Hematopoietic multipotent progenitor cell (in vitro differentiated cells): ENCODE measurements around the gene DHTKD1. TPM values are rescaled to one million over a fixed set of nuclear protein-coding genes. Genes with fewer than 3 reads are reported as not detected.
"Not testable (repeated sequence)": the region's sequence is repeated elsewhere in the genome, so short reads cannot be mapped to it uniquely, and the experiment has no call there.

Experiments used
- DNase-seq, 3 donors: peaks; one replicate each; pipeline ENCODE4 v3.0.0-alpha.2; 2011 to 2015; ENCODE audit warnings: low read depth in 2 of 3, low spot score in 2 of 3
- total RNA-seq: library from RNA; depleted of rRNA; stranded (reverse); fragments of >200 nt; gene quantifications from one replicate; pipeline ENCODE4 v1.2.3, GENCODE V29; 2012

Gene DHTKD1
- total RNA-seq, 1 donor = 43.1 TPM

- DNase-seq = peak in 1 of 3 donors; percentile 29
These were observed 5.3 kb upstream of the DHTKD1 start for GRCh38 chr10:12063483-12063818.

- DNase-seq = no peak
These were observed 1.4 kb upstream of the DHTKD1 start for GRCh38 chr10:12067336-12067735.

GRCh38 chr10:12071441-12071840 lies 2.7 kb downstream of the DHTKD1 start:
- not testable (repeated sequence) for DNase-seq

- no peak for DNase-seq
These were observed 4.8 kb downstream of the DHTKD1 start for GRCh38 chr10:12073526-12073925.

GRCh38 chr10:12077580-12078180 lies 8.9 kb downstream of the DHTKD1 start:
- DNase-seq = peak in 1 of 3 donors; percentile 59

- no peak for DNase-seq
These were observed 12.7 kb downstream of the DHTKD1 start for GRCh38 chr10:12081470-12081869.

GRCh38 chr10:12081879-12082557 lies 13.3 kb downstream of the DHTKD1 start:
- DNase-seq = no peak

- DNase-seq = no peak
These were observed 20.2 kb downstream of the DHTKD1 start for GRCh38 chr10:12088919-12089318.

GRCh38 chr10:12091421-12091820 lies 22.7 kb downstream of the DHTKD1 start:
- no peak for DNase-seq

- DNase-seq = not testable (repeated sequence)
These were observed 28.6 kb downstream of the DHTKD1 start for GRCh38 chr10:12097361-12097760.

- DNase-seq = no peak
These were observed 29.0 kb downstream of the DHTKD1 start for GRCh38 chr10:12097791-12098190.

GRCh38 chr10:12098966-12099365 lies 30.2 kb downstream of the DHTKD1 start:
- DNase-seq = no peak

- no peak for DNase-seq
These were observed 35.0 kb downstream of the DHTKD1 start for GRCh38 chr10:12103802-12104201.

GRCh38 chr10:12107781-12108180 lies 39.0 kb downstream of the DHTKD1 start:
- DNase-seq = no peak

GRCh38 chr10:12109286-12109685 lies 40.5 kb downstream of the DHTKD1 start:
- DNase-seq = no peak

- no peak for DNase-seq
These were observed 42.8 kb downstream of the DHTKD1 start for GRCh38 chr10:12111528-12111927.

GRCh38 chr10:12113627-12114026 lies 44.9 kb downstream of the DHTKD1 start:
- no peak for DNase-seq

- DNase-seq = no peak
These were observed 52.9 kb downstream of the DHTKD1 start for GRCh38 chr10:12121673-12122072.

- DNase-seq = peak; percentile 95 to 97 (median 96)
These were observed 60.7 kb downstream of the DHTKD1 start, which contains the start of gene SEC61A2 for GRCh38 chr10:12129222-12130111. Gene SEC61A2, plus strand, starts transcription at chr10:12129677. Its CDS starts 111 bp downstream, at chr10:12129788.

GRCh38 chr10:12130237-12130872 lies 61.6 kb downstream of the DHTKD1 start:
- peak in 2 of 3 donors; percentile 81 to 91 for DNase-seq

- DNase-seq = no peak
These were observed 66.9 kb downstream of the DHTKD1 start for GRCh38 chr10:12135631-12136030.
